ENCODE results near the gene DPYSL4. TPM values are rescaled to one million over a fixed set of nuclear protein-coding genes. Genes with fewer than 3 reads are reported as not detected.

Gene DPYSL4
- total and polyA plus RNA-seq, 2 of the 4 experiments (the other 2 are of a cell fraction), result 8.1 to 30.5 TPM

DNA sequence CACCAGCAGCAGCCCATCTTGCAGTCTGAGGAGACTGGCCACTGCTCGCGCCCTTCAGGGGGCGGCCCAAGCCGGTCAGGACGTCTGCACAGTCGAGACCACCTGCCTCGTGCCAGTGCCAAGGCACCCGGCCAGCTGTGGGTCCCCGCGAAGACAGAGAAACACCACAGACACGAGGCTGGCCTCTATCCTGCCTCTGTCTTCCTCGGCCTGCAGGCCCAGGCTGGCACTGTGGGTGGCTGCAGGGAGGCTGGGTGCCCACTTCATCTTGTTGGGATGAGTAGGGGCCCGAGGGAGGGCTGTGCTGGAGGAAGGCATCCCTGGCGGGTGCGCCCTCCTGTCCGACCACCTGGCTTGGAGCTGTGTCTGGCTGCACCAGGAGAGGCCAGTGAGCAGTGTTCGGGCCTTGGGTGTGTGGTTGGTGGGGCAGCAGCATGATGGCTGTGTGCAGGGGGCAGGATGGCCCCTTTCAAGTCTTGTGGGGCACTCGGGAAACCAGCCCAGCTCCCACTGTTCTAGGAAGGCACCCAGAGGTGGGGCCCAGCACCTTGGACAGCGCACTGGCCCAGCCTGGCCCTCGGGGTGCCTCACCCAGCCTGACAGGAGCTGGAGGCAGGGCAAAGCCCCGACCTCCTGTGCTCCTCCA lies 7.3 kb downstream of the DPYSL4 start:
- Histone ChIP-seq H3K4me1 (ENCODE audit: control insufficient read depth, insufficient read depth, low read length) (no peaks in the 10 kb centered on the region), H2BK15ac (ENCODE audit: low read depth, low read length) (no peak overlapping the region), H2BK120ac (ENCODE audit: low read depth, low read length) (no peak overlapping the region), H3K9ac (ENCODE audit: low read depth, low read length) (no peak overlapping the region), H3K14ac (replicated peaks; ENCODE audit: low read depth, low read length) (no peak overlapping the region), H3K9me3 (ENCODE audit: control insufficient read depth, insufficient read depth, low read length) (no peaks in the 10 kb centered on the region), H4K20me1 (ENCODE audit: insufficient read depth, low read length) (peaks cover 18% of the 10 kb centered on the region), H3K4me3 (ENCODE audit: insufficient read depth, low read depth, low read length) (no peak overlapping the region), H3K56ac (ENCODE audit: extremely low read depth, insufficient read depth, low read length) (no peak overlapping the region), H2BK5ac (ENCODE audit: low read depth, low read length, poor library complexity, severe bottlenecking) (no peak overlapping the region), H3K4me2 (ENCODE audit: low read depth, low read length) (no peak overlapping the region), H3K27ac (ENCODE audit: insufficient read depth, low read length) (no peak overlapping the region), H4K8ac (ENCODE audit: low read depth in 2 of 2, low read length in 2 of 2) (no peak overlapping the region), H2AK5ac (ENCODE audit: low read depth, low read length) (no peak overlapping the region), H3K4ac (ENCODE audit: low read depth, low read length) (no peak overlapping the region), H3K9me1 (ENCODE audit: insufficient read depth, low read length) (no peaks in the 10 kb centered on the region; the same call in 1 of the 2 replicates), H3K79me1 (ENCODE audit: low read depth in 1 of 2, low read length in 2 of 2) (no peaks in the 10 kb centered on the region; a peak in 1 of 4 replicates), H2AFZ (replicated peaks; ENCODE audit: low read length, poor library complexity) (peak overlapping the region; percentile 11), H3K27me3 (ENCODE audit: control insufficient read depth, insufficient read depth, low read length) (no peaks in the 10 kb centered on the region), H4K5ac (ENCODE audit: low read depth, low read length) (no peak overlapping the region), H3K23ac (ENCODE audit: low read depth, low read length) (no peak overlapping the region), H2BK20ac (ENCODE audit: low read depth, low read length) (no peak overlapping the region), H2AK9ac (replicated peaks; ENCODE audit: low read depth, low read length, poor library complexity) (no peak overlapping the region), H4K91ac (ENCODE audit: insufficient read depth, low read depth, low read length) (no peak overlapping the region), H3K18ac (ENCODE audit: low read depth, low read length) (no peak overlapping the region), H3K36me3 (ENCODE audit: control insufficient read depth, insufficient read depth, low read length) (peaks cover 34% of the 10 kb centered on the region)
- CTCF ChIA-PET, result no interaction called here
- intact Hi-C loops (cut with micrococcal nuclease), result no loop called here
- POLR2A ChIA-PET (ENCODE audit: unreplicated experiment), result no interaction called here
- in situ Hi-C loops (cut with MboI; ENCODE audit: low sequenced_read_pairs), result no loop called here
- WGBS, 2 experiments (ENCODE audit: extremely low coverage in 2 of 2, insufficient read length in 1 of 2), result no CpG with 5 or more reads among the region's 21 CpGs
- dilution Hi-C loops (cut with HindIII; ENCODE audit: low sequenced_read_pairs, unreplicated experiment), result no loop called here
- BruUV-seq (replicated peaks), result no TSS peak
- no peak for DNase-seq
- peak; percentile 80 for ATAC-seq (ENCODE audit: low read depth)
- no peak for TF ChIP-seq MXI1 (IDR thresholded peaks at IDR 0.05; ENCODE audit: borderline replicate concordance, low read depth, low read length)
- TF ChIP-seq, protein P1, sequence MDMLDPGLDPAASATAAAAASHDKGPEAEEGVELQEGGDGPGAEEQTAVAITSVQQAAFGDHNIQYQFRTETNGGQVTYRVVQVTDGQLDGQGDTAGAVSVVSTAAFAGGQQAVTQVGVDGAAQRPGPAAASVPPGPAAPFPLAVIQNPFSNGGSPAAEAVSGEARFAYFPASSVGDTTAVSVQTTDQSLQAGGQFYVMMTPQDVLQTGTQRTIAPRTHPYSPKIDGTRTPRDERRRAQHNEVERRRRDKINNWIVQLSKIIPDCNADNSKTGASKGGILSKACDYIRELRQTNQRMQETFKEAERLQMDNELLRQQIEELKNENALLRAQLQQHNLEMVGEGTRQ (IDR thresholded peaks at IDR 0.05; ENCODE audit: low read depth, low read length), result no peak
- TF ChIP-seq BHLHE40 (IDR thresholded peaks at IDR 0.05; ENCODE audit: low read depth, low read length), result no peak
- no peak for TF ChIP-seq NFE2L2 (IDR thresholded peaks at IDR 0.05; ENCODE audit: low read depth, low read length)
- no peak for TF ChIP-seq MAFK (IDR thresholded peaks at IDR 0.05; ENCODE audit: low read depth, low read length)
- no peak for TF ChIP-seq FOS (IDR thresholded peaks at IDR 0.05; ENCODE audit: low read depth, low read length)
- no peak for TF ChIP-seq CHD1 (IDR thresholded peaks at IDR 0.05; ENCODE audit: low read depth, low read length)

Measured in IMR-90 (cell line).